Omental fat pad (tissue), 4 donors: Measurements from ENCODE around the gene HSPBP1. TPM values are rescaled to one million over a fixed set of nuclear protein-coding genes. Genes with fewer than 3 reads are reported as not detected.

Experiments
- ATAC-seq: fragments of 150-250 bp; one replicate; pipeline ENCODE4 v1.9.1; 2016; ENCODE audit warnings: mild to moderate bottlenecking, moderate library complexity; ENCODE audit not compliant: low FRiP score
- DNase-seq: peaks from one replicate; pipeline ENCODE4 v3.0.0-alpha.2; 2019; ENCODE audit warnings: low spot score
- CTCF ChIP-seq, 3 donors: fragments of 450-650 bp; IDR thresholded peaks; one replicate each; pipeline ENCODE4 v1.5.1; 2016 to 2017; ENCODE audit warnings: antibody characterized with exemption in 3 of 3, mild to moderate bottlenecking in 3 of 3, moderate library complexity in 2 of 3
- total RNA-seq, 4 donors: library from RNA; depleted of rRNA; stranded (reverse); fragments of >200 nt; gene quantifications; one replicate each; pipeline ENCODE4 v1.1.0, GENCODE V29; 2016

Gene HSPBP1
- total RNA-seq, 4 donors from 2014 or later: 19.5 to 25.9 (median 21.2) TPM

GRCh38 chr19:55231391-55232285 is 48.3 kb downstream of the HSPBP1 start:
- no peak for ATAC-seq
- no peak for TF ChIP-seq CTCF (IDR thresholded peaks at IDR 0.05)
- no peak for DNase-seq

GRCh38 chr19:55230780-55231179 is 49.1 kb downstream of the HSPBP1 start:
- DNase-seq: no peak
- TF ChIP-seq CTCF (IDR thresholded peaks at IDR 0.05): no peak
- ATAC-seq: no peak

GRCh38 chr19:55230329-55230728 is 49.6 kb downstream of the HSPBP1 start:
- ATAC-seq: no peak
- DNase-seq: no peak
- TF ChIP-seq CTCF (IDR thresholded peaks at IDR 0.05): no peak

GRCh38 chr19:55229789-55230182 is 50.1 kb downstream of the HSPBP1 start:
- DNase-seq (no peak), ATAC-seq (no peak)
- no peak for TF ChIP-seq CTCF (IDR thresholded peaks at IDR 0.05)

- TF ChIP-seq CTCF (IDR thresholded peaks at IDR 0.05): no peak
- DNase-seq (no peak), ATAC-seq (no peak)
These were observed 50.6 kb downstream of the HSPBP1 start for GRCh38 chr19:55229145-55229788.

GRCh38 chr19:55228403-55229031 is 51.4 kb downstream of the HSPBP1 start, which contains the start of gene TMEM86B:
Gene TMEM86B, minus strand, starts transcription at chr19:55228763. Its CDS starts 22 bp downstream, at chr19:55228741.
- TF ChIP-seq CTCF (IDR thresholded peaks at IDR 0.05): no peak
- ATAC-seq (no peak), DNase-seq (no peak)
